SIG-M5 treated with dmso at 0.1 percent for 504 hours (cell line): ENCODE data around the gene MTHFS.

Experiments
- DNase-seq: peaks from one replicate; lab custom pipeline; 2025; ENCODE audit not compliant: unreplicated experiment; lab: John Stamatoyannopoulos, UW

Gene MTHFS

GRCh38 chr15:79881254-79881653 lies 15.6 kb downstream of the MTHFS start:
- no peak for DNase-seq

- DNase-seq, result no peak
Measured at GRCh38 chr15:79878078-79878705, 18.6 kb downstream of the MTHFS start.

GRCh38 chr15:79875213-79875612 lies 21.6 kb downstream of the MTHFS start:
- no peak for DNase-seq

- DNase-seq, result no peak
Measured at GRCh38 chr15:79874242-79874641, 22.6 kb downstream of the MTHFS start.

GRCh38 chr15:79872358-79873017 lies 24.3 kb downstream of the MTHFS start:
- DNase-seq, result peak; percentile 56

- DNase-seq, result no peak
Measured at GRCh38 chr15:79868554-79868953, 28.3 kb downstream of the MTHFS start.

- no peak for DNase-seq
Measured at GRCh38 chr15:79863886-79864285, 32.9 kb downstream of the MTHFS start.

- DNase-seq, result no peak
Measured at GRCh38 chr15:79862191-79862590, 34.6 kb downstream of the MTHFS start.

- DNase-seq, result no peak
Measured at GRCh38 chr15:79860661-79861060, 36.2 kb downstream of the MTHFS start.

- peak; percentile 38 for DNase-seq
Measured at GRCh38 chr15:79858469-79858868, 38.3 kb downstream of the MTHFS start.

GRCh38 chr15:79853492-79854328 lies 43.1 kb downstream of the MTHFS start:
- peak; percentile 83 for DNase-seq

- DNase-seq, result peak; percentile 31
Measured at GRCh38 chr15:79849789-79850188, 47.0 kb downstream of the MTHFS start.

GRCh38 chr15:79846539-79846938 lies 50.3 kb downstream of the MTHFS start:
- DNase-seq, result no peak

- DNase-seq, result no peak
Measured at GRCh38 chr15:79844221-79844620, 52.6 kb downstream of the MTHFS start.

GRCh38 chr15:79837846-79838245 lies 59.0 kb downstream of the MTHFS start:
- no peak for DNase-seq

GRCh38 chr15:79834495-79834894 lies 62.3 kb downstream of the MTHFS start:
- DNase-seq, result no peak

- DNase-seq, result no peak
Measured at GRCh38 chr15:79832367-79833120, 64.3 kb downstream of the MTHFS start.

- no peak for DNase-seq
Measured at GRCh38 chr15:79831604-79832003, 65.2 kb downstream of the MTHFS start.

GRCh38 chr15:79829950-79830349 lies 66.9 kb downstream of the MTHFS start:
- no peak for DNase-seq

GRCh38 chr15:79828447-79828846 lies 68.4 kb downstream of the MTHFS start:
- no peak for DNase-seq

GRCh38 chr15:79826800-79827199 lies 70.0 kb downstream of the MTHFS start:
- no peak for DNase-seq
